Measurements from ENCODE around the gene OR13C8. TPM values are rescaled to one million over a fixed set of nuclear protein-coding genes. Genes with fewer than 3 reads are reported as not detected.

The OR13C8 gene, protein sequence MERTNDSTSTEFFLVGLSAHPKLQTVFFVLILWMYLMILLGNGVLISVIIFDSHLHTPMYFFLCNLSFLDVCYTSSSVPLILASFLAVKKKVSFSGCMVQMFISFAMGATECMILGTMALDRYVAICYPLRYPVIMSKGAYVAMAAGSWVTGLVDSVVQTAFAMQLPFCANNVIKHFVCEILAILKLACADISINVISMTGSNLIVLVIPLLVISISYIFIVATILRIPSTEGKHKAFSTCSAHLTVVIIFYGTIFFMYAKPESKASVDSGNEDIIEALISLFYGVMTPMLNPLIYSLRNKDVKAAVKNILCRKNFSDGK
- total RNA-seq (2022; extraction: Qiagen RNA extraction): not detected in 5 replicates

DNA sequence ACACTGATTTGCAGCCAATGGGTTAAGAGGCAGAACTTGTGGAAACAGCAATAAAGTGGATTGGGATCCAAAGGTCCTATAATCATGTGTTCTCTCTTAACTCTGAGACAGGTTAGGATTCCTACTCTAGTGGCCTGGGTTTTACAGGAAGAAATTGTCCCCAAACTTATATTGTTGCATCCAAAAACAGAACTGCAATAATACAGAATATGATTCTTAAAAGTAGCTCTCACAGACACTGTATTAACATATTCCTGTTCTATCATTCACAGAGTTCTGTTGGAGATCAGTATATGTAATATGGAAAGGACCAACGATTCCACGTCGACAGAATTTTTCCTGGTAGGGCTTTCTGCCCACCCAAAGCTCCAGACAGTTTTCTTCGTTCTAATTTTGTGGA, at the start of gene OR13C8:
Gene OR13C8 (plus strand): TSS at position 301 of the 400 bp plus-strand sequence. CDS start 0 bp downstream, at position 301.

DNA sequence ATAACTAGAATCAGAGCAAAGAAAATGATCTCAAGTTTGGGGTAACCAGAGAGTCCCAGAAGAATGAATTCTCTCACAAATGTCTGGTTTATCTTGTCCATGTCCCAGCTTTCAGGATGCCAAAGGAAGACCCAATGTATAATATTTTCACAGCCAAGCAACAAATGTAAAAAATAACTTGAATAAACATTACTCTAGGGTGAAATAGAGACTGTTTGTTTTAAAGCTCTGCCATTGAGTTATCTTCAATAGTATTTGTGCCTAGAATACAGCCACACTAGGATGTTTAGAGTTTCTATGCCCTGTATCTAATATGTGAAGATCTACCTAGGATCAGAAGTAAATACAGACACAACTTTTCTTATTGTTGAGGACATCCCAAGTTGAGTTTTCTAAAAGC, 41.9 kb upstream of the OR13C8 start, which contains the start of gene OR13C4:
Gene OR13C4 (minus strand): TSS at position 101 of the 400 bp plus-strand sequence. CDS start 0 bp downstream, at position 101.

DNA sequence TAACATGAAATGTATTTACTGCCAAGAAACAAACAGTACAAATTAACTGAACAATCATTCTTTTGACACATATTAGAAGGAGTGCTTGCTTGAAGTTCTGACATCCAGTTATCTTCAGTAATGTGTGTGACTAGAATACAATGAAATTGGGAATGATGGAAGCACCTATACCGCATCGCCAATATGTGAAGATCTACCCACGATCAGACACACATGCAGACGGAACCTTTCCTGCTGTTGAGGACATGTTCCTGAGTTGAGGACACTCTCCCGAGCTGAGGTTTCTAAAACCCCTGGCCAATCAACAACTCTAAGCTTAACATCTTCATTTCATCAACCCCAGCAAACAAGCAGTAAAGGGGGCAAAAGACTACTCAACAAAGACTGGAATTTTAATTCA, 32.2 kb upstream of the OR13C8 start, which contains the start of gene OR13C3:
Gene OR13C3 (minus strand): TSS at position 101 of the 400 bp plus-strand sequence. CDS start 133 bp downstream, outside the sequence.

DNA sequence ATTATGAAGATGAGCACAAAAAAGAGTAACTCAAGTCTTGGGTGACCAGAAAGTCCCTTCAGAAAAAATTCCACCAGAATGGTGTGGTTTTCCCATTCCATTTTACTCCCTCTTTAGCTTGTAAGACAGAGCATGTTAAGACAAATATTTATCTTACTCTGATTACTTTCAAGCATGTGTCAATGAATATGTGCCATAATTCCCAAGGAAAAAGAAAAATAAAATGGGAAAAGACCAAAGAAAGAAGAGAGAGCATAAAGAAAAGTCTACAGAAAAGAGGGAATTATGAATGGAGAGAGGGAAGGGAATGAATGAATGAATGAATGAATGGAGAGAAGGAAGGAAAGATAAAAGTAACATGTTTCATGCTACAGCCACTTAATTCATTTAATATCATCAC, 30.3 kb downstream of the OR13C8 start, which contains the start of gene OR13C5:
Gene OR13C5 (minus strand): TSS at position 101 of the 400 bp plus-strand sequence. CDS start 0 bp downstream, at position 101.

DNA sequence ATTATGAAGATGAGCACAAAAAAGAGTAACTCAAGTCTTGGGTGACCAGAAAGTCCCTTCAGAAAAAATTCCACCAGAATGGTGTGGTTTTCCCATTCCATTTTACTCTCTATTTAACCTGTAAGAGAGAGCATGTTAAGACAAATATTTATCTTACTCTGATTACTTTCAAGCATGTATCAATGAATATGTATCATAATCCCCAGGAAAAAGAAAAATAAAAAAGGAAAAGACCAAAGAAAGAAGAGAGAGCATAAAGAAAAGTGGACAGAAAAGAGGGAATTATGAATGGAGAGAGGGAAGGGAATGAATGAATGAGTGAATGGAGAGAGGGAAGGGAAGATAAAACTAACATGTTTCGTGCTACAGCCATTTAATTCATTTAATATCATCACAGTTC, 36.6 kb downstream of the OR13C8 start, which contains the start of gene OR13C2:
Gene OR13C2 (minus strand): TSS at position 101 of the 400 bp plus-strand sequence. CDS start 0 bp downstream, at position 101.

DNA sequence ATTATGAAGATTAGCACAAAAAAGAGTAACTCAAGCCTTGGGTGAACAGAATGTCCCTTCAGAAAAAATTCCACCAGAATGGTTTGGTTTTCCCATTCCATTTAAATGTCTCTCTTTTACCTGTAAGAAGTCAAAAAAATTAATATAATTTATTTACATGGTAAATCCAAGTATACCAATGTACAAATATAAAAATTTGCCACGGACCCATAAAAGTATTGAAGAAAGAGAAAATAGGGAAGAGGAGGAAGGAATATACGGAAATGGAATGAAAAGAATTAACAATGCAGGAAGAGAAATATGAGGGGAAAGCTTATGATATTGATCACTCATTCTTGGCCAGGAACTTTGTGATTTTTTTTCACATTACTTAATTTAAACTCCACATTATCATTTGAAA, 49.1 kb downstream of the OR13C8 start, which contains the start of gene OR13C9:
Gene OR13C9 (minus strand): TSS at position 101 of the 400 bp plus-strand sequence. CDS start 0 bp downstream, at position 101.

Other genes starting within 250 kb of the OR13C8 start
- gene OR13F1, start 64.9 kb upstream of the OR13C8 start, total RNA-seq (2022; extraction: Qiagen RNA extraction): not detected in 5 replicates
- not detected in 5 replicates for gene OR13C4, start 42.0 kb upstream of the OR13C8 start, total RNA-seq (2022; extraction: Qiagen RNA extraction)
- not detected in 5 replicates for gene OR13C3, start 32.3 kb upstream of the OR13C8 start, total RNA-seq (2022; extraction: Qiagen RNA extraction)
- gene OR13C5, start 30.2 kb downstream of the OR13C8 start, total RNA-seq (2022; extraction: Qiagen RNA extraction): not detected in 5 replicates
- not detected in 5 replicates for gene OR13C2, start 36.5 kb downstream of the OR13C8 start, total RNA-seq (2022; extraction: Qiagen RNA extraction)
- not detected in 5 replicates for gene OR13C9, start 49.0 kb downstream of the OR13C8 start, total RNA-seq (2022; extraction: Qiagen RNA extraction)
- not detected in 5 replicates for gene OR13D1, start 125.3 kb downstream of the OR13C8 start, total RNA-seq (2022; extraction: Qiagen RNA extraction)
- gene NIPSNAP3A, start 178.5 kb downstream of the OR13C8 start, total RNA-seq (2022; extraction: Qiagen RNA extraction): 10.4 to 14.6 TPM (median 14.1 TPM) in 5 replicates
- gene NIPSNAP3B, start 195.0 kb downstream of the OR13C8 start, total RNA-seq (2022; extraction: Qiagen RNA extraction): 0.42 to 0.73 TPM (median 0.59 TPM) in 5 replicates

Measured in A549 treated with Hydrocortisone at 1 μM for 4 hours (cell line).